Heart left ventricle (tissue), 16 donors: ENCODE measurements around the gene RABGGTA. TPM values are rescaled to one million over a fixed set of nuclear protein-coding genes. Genes with fewer than 3 reads are reported as not detected.

Experiments
- ATAC-seq, 4 donors: fragments of 200-7000 bp; cut with Tn5 transposase; one replicate each; pipeline ENCODE4 v1.9.1; 2020 to 2022; ENCODE audit warnings: moderate library complexity in 4 of 4, mild to moderate bottlenecking in 3 of 4, moderate number of reproducible peaks in 1 of 4
- DNase-seq, 5 donors: peaks; one replicate each; pipeline ENCODE4 v3.0.0-alpha.2; 2020
- H3K27ac ChIP-seq, 12 donors: fragments of 200-600 bp; sonication (generic) in 4 of 12; one replicate each; pipeline versions ENCODE4 v1.5.0 to v1.8.0; 2016 to 2022; ENCODE audit warnings: mild to moderate bottlenecking in 2 of 12
- H3K27me3 ChIP-seq, 9 donors: fragments of 200-600 bp; sonication (generic) in 2 of 9; one replicate each; pipeline versions ENCODE4 v1.5.1 to v1.8.0; 2016 to 2022; ENCODE audit warnings: mild to moderate bottlenecking in 3 of 9
- H3K36me3 ChIP-seq, 9 donors: fragments of 200-600 bp; sonication (generic) in 2 of 9; one replicate each; pipeline versions ENCODE4 v1.5.0 to v1.8.0; 2018 to 2022; ENCODE audit warnings: mild to moderate bottlenecking in 2 of 9
- H3K4me1 ChIP-seq, 12 donors: fragments of 200-600 bp; sonication (generic) in 4 of 12; one replicate each; pipeline versions ENCODE4 v1.5.0 to v1.8.0; 2016 to 2022; ENCODE audit warnings: mild to moderate bottlenecking in 3 of 12
- H3K4me3 ChIP-seq, 12 donors: fragments of 200-600 bp; sonication (generic) in 4 of 12; one replicate each; pipeline versions ENCODE4 v1.5.0 to v1.8.0; 2017 to 2022; ENCODE audit warnings: mild to moderate bottlenecking in 9 of 12, moderate library complexity in 4 of 12
- H3K9me3 ChIP-seq, 12 donors: fragments of 200-600 bp; sonication (generic) in 4 of 12; one replicate each; pipeline versions ENCODE4 v1.5.0 to v1.8.0; 2016 to 2022; ENCODE audit warnings: mild to moderate bottlenecking in 1 of 12
- CTCF ChIP-seq, 12 donors: fragments of 200-600 bp; sonication (generic) in 4 of 12; IDR thresholded peaks; one replicate each; pipeline versions ENCODE4 v1.5.0 to v1.8.0; 2018 to 2022; ENCODE audit warnings: antibody characterized with exemption in 12 of 12, mild to moderate bottlenecking in 5 of 12
- POLR2A ChIP-seq, 2 donors: fragments of 450-650 bp; IDR thresholded peaks; one replicate each; pipeline ENCODE4 v1.6.1; 2017; ENCODE audit warnings: antibody characterized with exemption in 2 of 2, mild to moderate bottlenecking in 2 of 2, moderate library complexity in 2 of 2
- WGBS, 4 donors: extraction: QIAGEN DNeasy Blood & Tissue Kit in 2 of 4; methylation state at CpG; one replicate each; pipeline versions ENCODE4 v1.1.5 to v1.1.7; 2013 to 2018; 5-methylcytosine and 5-hydroxymethylcytosine counted together
- intact Hi-C, 10 donors: fragments of 100-400 bp; cut with DNase I; formaldehyde crosslinking; loops; one replicate each; pipeline versions ENCODE4 v1.11.1 to v1.14.2; 2022
- polyA plus RNA-seq, 2 donors: library from polyadenylated mRNA; stranded (reverse); fragments of 200-250 nt; gene quantifications; one replicate each; pipeline ENCODE4 v1.2.3, GENCODE V29; 2013
- total RNA-seq, 9 donors: library from RNA; depleted of rRNA in 2 of 9; stranded (reverse); fragments of >200 nt in 2 of 9; fragmentation: NEBNext Ultra II Directional in 3 of 9; extraction: Animal tissue kit (Norgen Biotek cat#: 25700) in 3 of 9; gene quantifications; one replicate each; pipeline versions ENCODE4 v1.1.0 to v1.2.4, GENCODE V29; 2016 to 2023
- donor health status: ischemic (EF 13 %, LVEDD 7.1; RV severe dilation, severe dysfunction).
- donor health status: healthy with polysubstance abuse.
- donor health status: DM: no; HTN: yes; CAD: no.
- donor health status: DM: no; HTN: no; CAD: no.
- donor health status: ischemic (EF 25% LVEDD 6.9; RV normal size, moderate dysfunction).
- donor health status: ischemic (EF 25% LVEDD 5.7; RV mildly dilated, moderate dysfunction).
- donor health status: healthy.
- donor health status: DM: yes; HTN: yes; CAD: no.
- donor health status: ischemic (EF 35%, LVEDD 5.7; RV mildly dilated, moderate dysfunction).
- donor health status: nonischemic (EF 11% LVEDD 7.7; RV severe dilation, severe dysfunction).
- donor health status: DM: yes; HTN: yes; CAD: no.
- donor health status: PGD.
- donor health status: ischemic (EF 29% LVEDD 5.4; RV normal size, mild dysfunction).
- donor health status: nonischemic (EF 23%, LVEDD 6.1; RV moderate dilation, normal function).

RABGGTA gene
- total and polyA plus RNA-seq, 11 donors, result 18.8 to 33.1 (median 26.7) TPM

GRCh38 chr14:24266344-24267244 lies 4.8 kb downstream of the RABGGTA start:
- no peak overlapping the region for H3K27ac ChIP-seq
- no peaks in the 10 kb centered on the region for H3K9me3 ChIP-seq
- no peak for TF ChIP-seq POLR2A (IDR thresholded peaks at IDR 0.05)
- TF ChIP-seq CTCF (IDR thresholded peaks at IDR 0.05), result no peak
- WGBS, 4 donors, result 84 to 91% (median 88%) methylated on average over 18 of the region's 18 CpGs
- H3K4me1 ChIP-seq, result peaks cover 0 to 7% (median 0%) of the 10 kb centered on the region in 12 donors
- no peaks in the 10 kb centered on the region for H3K27me3 ChIP-seq
- peaks cover 0 to 46% (median 30%) of the 10 kb centered on the region in 9 donors for H3K36me3 ChIP-seq
- intact Hi-C loops, result no loop called here
- H3K4me3 ChIP-seq, result no peak overlapping the region
- ATAC-seq (no peak), DNase-seq (no peak)

- ATAC-seq, result no peak
- Histone ChIP-seq H3K4me3 (no peak overlapping the region), H3K27me3 (no peaks in the 10 kb centered on the region), H3K9me3 (no peaks in the 10 kb centered on the region), H3K27ac (no peak overlapping the region), H3K4me1 (no peaks in the 10 kb centered on the region), H3K36me3 (peaks cover 0 to 44% (median 26%) of the 10 kb centered on the region in 9 donors)
- peak in 1 of 5 donors; percentile 14 for DNase-seq
- intact Hi-C loops, result no loop called here
- WGBS, 4 donors, result 79 to 84% (median 80%) methylated on average over 5 to 6 of the region's 6 CpGs
- TF ChIP-seq POLR2A (IDR thresholded peaks at IDR 0.05), result no peak
- TF ChIP-seq CTCF (IDR thresholded peaks at IDR 0.05), result no peak
These were observed 7.1 kb downstream of the RABGGTA start for GRCh38 chr14:24264298-24264697.

GRCh38 chr14:24263848-24264247 lies 7.5 kb downstream of the RABGGTA start:
- no peaks in the 10 kb centered on the region for H3K9me3 ChIP-seq
- H3K27ac ChIP-seq, result no peak overlapping the region
- no peaks in the 10 kb centered on the region for H3K27me3 ChIP-seq
- no peak for TF ChIP-seq CTCF (IDR thresholded peaks at IDR 0.05)
- no peak for TF ChIP-seq POLR2A (IDR thresholded peaks at IDR 0.05)
- peaks cover 0 to 40% (median 23%) of the 10 kb centered on the region in 9 donors for H3K36me3 ChIP-seq
- no peak overlapping the region for H3K4me3 ChIP-seq
- intact Hi-C loops, result no loop called here
- DNase-seq (no peak), ATAC-seq (no peak)
- H3K4me1 ChIP-seq, result no peaks in the 10 kb centered on the region
- WGBS, 4 donors, result 75 to 86% (median 80%) methylated on average over 6 of the region's 6 CpGs

- DNase-seq (peak in 1 of 5 donors; percentile 14), ATAC-seq (no peak)
- Histone ChIP-seq H3K27me3 (no peaks in the 10 kb centered on the region), H3K9me3 (no peaks in the 10 kb centered on the region), H3K4me1 (no peaks in the 10 kb centered on the region), H3K4me3 (no peak within 1 kb of the TSS), H3K27ac (no peak within 1 kb of the TSS), H3K36me3 (peaks cover 0 to 32% (median 22%) of the 10 kb centered on the region in 9 donors)
- intact Hi-C loops, result no loop called here
- no peak for TF ChIP-seq CTCF (IDR thresholded peaks at IDR 0.05)
- no peak for TF ChIP-seq POLR2A (IDR thresholded peaks at IDR 0.05)
- WGBS, 4 donors, result 86 to 89% (median 87%) methylated on average over 13 to 14 of the region's 14 CpGs
These were observed 8.3 kb downstream of the RABGGTA start, which contains the start of gene TGM1 for GRCh38 chr14:24262821-24263733. Gene TGM1 (minus strand): TSS chr14:24263177. CDS start chr14:24262352, 825 bp downstream.
